ENCODE data around the gene PFKM. TPM values are rescaled to one million over a fixed set of nuclear protein-coding genes. Genes with fewer than 3 reads are reported as not detected.

PFKM gene
- total and polyA plus RNA-seq, 2 of the 4 experiments (the other 2 are of a cell fraction) = 56.7 to 82.6 TPM

- Histone ChIP-seq H4K5ac (ENCODE audit: low read depth, low read length) (no peak overlapping the region), H2AK9ac (replicated peaks; ENCODE audit: low read depth, low read length, poor library complexity) (no peak overlapping the region), H2BK15ac (ENCODE audit: low read depth, low read length) (no peak overlapping the region), H4K20me1 (ENCODE audit: insufficient read depth, low read length) (no peaks in the 10 kb centered on the region), H3K36me3 (ENCODE audit: control insufficient read depth, insufficient read depth, low read length) (no peaks in the 10 kb centered on the region), H4K8ac (ENCODE audit: low read depth in 2 of 2, low read length in 2 of 2) (no peak overlapping the region), H3K4me3 (ENCODE audit: insufficient read depth, low read depth, low read length) (no peak overlapping the region), H3K9ac (ENCODE audit: low read depth, low read length) (no peak overlapping the region), H4K91ac (ENCODE audit: insufficient read depth, low read depth, low read length) (no peak overlapping the region), H3K9me3 (ENCODE audit: control insufficient read depth, insufficient read depth, low read length) (no peaks in the 10 kb centered on the region), H3K18ac (ENCODE audit: low read depth, low read length) (no peak overlapping the region), H3K56ac (ENCODE audit: extremely low read depth, insufficient read depth, low read length) (no peak overlapping the region), H2BK20ac (ENCODE audit: low read depth, low read length) (no peak overlapping the region), H3K9me1 (ENCODE audit: insufficient read depth, low read length) (0 out of 2 replicates have a peak, but pooled peaks cover 2% of the 10 kb centered on the region), H3K27ac (ENCODE audit: insufficient read depth, low read length) (no peak overlapping the region), H2AFZ (replicated peaks; ENCODE audit: low read length, poor library complexity) (no peak overlapping the region), H3K79me1 (ENCODE audit: low read depth in 1 of 2, low read length in 2 of 2) (peaks cover 17 to 23% of the 10 kb centered on the region in 2 experiments), H3K27me3 (ENCODE audit: control insufficient read depth, insufficient read depth, low read length) (peaks cover 9% of the 10 kb centered on the region), H2AK5ac (ENCODE audit: low read depth, low read length) (no peak overlapping the region), H3K14ac (replicated peaks; ENCODE audit: low read depth, low read length) (no peak overlapping the region), H3K23ac (ENCODE audit: low read depth, low read length) (no peak overlapping the region), H3K4me2 (ENCODE audit: low read depth, low read length) (no peak overlapping the region), H3K4me1 (ENCODE audit: control insufficient read depth, insufficient read depth, low read length) (peaks cover 6% of the 10 kb centered on the region), H2BK5ac (ENCODE audit: low read depth, low read length, poor library complexity, severe bottlenecking) (no peak overlapping the region), H3K4ac (ENCODE audit: low read depth, low read length) (no peak overlapping the region), H2BK120ac (ENCODE audit: low read depth, low read length) (no peak overlapping the region)
- ChIA-PET CTCF (no interaction called here), POLR2A (ENCODE audit: unreplicated experiment) (no interaction called here)
- dilution Hi-C loops (cut with HindIII; ENCODE audit: low sequenced_read_pairs, unreplicated experiment) = no loop called here
- intact Hi-C loops (cut with micrococcal nuclease) = no loop called here
- no peak for TF ChIP-seq MXI1 (IDR thresholded peaks at IDR 0.05; ENCODE audit: borderline replicate concordance, low read depth, low read length)
- no peak for TF ChIP-seq RAD21 (IDR thresholded peaks at IDR 0.05; ENCODE audit: low read length)
- ATAC-seq (ENCODE audit: low read depth) = no peak
- in situ Hi-C loops (cut with MboI; ENCODE audit: low sequenced_read_pairs) = no loop called here
- DNase-seq = no peak
- BruUV-seq (replicated peaks) = no TSS peak
These were observed 9.7 kb upstream of the PFKM start for GRCh38 chr12:48109424-48109823.
